ENCODE data around the gene SP2.

Gene SP2

DNA sequence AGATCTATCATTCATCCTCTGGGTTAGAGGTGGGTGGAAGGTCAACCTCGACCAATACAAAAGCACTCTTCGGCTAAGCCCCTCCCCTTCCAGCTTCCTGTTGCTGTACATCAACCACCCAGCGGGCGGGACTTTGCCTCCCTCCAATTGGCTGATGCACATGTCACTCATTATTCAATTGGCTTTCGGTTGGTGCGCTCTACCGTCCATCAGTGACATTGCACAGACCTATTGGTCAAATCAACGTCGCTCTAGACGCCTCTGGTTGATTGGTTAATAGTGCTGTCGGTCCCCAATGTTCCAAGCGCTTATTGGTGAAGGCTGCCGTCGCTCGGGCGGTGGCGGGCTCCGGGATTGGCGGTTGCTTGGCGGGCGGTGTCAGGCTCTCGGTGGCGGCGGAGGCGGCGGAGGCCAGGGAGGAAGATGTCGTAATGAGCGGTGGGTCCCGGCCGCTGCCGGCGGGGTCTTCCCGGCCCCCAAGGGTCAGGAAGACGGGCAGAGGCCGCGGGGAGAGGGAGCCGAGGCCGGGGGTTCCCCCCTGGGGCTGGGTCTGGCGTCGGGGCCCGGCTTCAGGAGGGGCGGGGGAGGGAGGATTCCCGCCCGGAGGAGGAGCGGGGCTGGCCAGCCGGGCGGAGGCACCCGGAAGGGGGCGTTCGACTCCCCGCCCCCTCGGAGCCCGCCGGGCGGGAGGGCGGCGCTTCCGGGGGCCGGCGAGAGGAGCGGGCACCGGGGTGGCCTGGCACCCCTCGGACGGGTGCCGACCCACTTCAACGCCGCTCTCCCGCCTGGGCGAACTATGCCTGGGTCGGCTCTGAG is at the start of gene SP2:
TSS of gene SP2 (plus strand) at position 381 of the 816 bp plus-strand sequence. CDS start at position 432, 51 bp downstream.
- DNase-seq = peak; percentile 100

GRCh38 chr17:47846716-47847340 is 49.2 kb upstream of the SP2 start:
- DNase-seq = no peak

DNA sequence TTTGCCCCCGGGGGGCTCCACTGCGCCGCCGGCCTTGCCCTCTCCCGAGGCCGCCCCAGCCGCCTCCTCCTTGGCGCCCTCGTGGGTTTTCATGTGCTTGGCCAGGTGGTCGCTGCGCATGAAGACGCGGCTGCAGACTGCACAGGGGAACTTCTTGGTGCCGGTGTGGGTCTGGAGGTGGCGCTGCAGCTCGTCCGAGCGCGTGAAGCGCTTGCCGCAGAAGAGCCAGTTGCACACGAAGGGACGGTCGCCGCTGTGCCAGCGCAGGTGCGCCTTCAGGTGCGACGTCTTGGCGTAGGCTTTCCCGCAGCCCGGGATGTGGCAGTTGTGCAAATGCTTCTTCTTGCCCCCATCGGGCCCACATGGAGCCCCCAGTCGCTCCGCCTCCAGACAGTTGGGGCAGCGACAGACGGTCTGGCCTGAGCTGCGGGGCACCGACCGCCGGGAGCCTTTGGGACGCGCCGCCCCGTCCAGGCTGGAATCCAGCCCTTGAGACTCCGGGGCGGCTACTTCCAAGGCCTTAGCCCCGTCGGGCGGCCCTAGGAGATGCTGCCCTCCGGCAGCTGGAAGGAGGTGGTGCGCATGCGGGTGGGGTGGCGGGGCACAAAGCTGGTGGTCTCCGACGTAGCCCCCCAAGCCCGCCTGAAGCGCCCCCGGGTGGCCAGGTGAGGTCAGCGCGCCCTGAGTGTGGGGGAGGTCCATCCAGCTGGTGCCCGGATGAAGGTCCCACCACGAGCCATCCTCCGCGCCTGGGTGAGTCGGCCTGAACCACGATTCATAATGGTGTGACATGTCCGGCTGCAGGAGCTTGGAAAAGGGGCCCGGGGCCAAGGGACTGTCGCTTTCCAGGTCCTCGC is 48.5 kb upstream of the SP2 start:
- DNase-seq = no peak

GRCh38 chr17:47848198-47848513 is 47.9 kb upstream of the SP2 start:
- DNase-seq = no peak

DNA sequence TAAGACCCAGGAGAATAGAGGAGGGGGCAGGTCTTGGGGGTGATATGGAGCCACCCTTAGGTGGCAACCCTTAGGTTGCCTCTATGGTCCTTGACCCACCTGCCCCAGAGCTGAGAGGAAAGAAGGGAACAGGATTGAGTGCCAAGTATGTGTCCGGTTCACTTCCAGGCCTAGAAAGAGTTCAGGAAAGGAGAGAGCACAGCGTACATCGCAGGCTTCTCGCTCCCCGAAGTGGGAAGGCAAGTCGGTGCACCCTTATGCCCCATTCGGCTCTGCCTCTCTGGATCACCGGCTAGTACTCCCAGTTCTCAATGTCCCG is 45.7 kb upstream of the SP2 start:
- no peak for DNase-seq

DNA sequence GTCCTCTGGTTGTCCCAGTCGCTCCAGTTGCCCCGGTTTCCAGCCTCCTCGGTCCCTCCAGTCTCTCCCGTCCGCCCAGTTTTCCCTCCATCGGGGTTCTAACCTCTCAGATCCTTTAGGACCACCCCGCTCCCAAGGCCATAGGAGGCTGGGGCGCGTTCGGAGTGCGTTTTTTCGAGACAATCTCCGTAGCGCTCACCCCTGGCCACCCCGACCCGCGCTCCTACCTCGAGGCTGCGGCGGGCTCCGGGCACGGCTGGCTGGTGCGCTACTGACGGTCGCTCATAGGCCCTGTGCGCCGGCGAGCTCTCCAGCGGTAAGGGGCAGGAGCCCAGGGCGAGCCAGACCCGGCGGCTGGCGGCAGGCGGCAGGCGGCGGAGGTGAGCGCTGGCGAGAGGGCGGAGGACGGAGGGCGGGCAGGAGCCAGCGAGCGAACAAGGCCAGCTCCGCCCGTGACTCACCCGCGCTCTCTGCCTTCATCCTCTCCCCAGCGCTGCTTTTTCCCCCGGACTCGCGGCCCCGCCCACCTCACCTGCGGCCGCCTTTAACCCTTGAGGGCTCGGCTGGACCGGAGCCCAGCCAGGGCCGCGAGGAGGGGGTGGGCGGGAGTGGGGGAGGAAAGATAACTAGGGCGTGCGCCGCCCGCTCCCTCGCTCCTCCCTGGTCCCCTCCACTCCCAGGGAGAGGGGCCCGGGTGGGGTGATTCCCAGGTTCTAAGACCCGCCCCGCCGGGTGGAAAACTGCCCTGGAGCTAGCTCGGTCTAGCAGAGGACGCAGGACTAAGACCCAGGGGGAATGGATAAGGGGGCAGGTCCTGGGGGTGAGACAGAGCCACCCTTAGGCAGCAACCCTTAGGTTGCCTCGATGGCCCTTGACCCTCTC is 45.1 kb upstream of the SP2 start, which contains the start of gene SP6:
TSS of gene SP6 (minus strand) at position 472 of the 882 bp plus-strand sequence. CDS start 2,734 bp downstream, outside the sequence.
- no peak for DNase-seq

DNA sequence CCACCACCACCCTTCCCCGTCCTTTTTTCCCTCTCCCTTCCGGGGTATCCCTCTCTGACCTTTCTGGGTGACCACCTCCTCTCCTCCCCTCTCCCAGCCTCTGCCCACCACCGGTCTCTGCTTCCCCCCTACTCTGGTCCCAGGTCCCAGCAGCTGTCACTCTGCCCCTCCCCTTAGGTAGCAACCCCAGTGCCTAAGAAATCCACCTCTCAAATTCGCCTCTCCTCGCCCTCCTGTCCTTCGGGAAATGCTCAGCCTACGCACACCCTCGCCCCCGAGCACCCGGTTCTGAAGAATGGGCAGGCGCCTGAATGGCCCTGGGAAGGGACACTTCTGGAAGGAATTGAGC is 44.3 kb upstream of the SP2 start:
- no peak for DNase-seq

DNA sequence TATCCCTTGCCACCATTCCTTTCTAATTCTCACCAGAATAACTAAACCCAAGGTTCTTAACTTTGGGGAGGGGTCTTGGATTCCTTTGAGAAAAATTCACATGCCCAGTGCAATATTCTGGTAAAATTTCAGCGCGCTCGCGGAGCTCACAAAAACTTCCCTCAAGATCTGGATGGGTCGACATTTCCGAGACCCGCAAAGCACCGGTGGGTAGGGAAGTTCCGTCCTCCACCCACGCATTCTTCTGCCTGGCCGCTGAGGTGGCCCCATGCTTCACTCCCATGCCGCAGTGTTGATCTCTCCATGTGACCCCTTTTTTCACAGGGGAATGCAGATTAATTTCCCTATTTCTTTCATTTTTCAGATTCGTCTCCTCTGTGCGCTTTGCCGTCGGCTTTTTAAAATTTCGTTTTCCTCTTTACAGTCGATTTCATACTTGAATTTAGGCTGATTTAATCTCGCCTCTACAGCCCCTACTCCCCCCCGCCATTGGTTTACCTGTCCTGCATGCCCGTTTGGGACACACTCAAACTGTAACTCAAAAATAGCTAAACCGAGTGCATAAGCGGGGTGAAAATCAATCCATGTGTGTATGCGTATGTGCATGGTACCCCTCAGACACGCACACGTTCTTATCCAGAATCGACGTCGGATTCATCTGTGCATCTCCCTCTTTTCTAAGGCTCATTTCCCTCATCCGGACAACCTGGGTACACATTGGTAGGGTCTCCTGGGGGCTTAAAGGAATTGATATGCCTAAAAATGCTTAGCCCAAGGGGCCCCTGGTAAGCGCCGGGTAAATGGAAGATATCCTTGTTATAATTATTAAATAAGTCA is 43.7 kb upstream of the SP2 start:
- DNase-seq = no peak

- no peak for DNase-seq
Observed at GRCh38 chr17:47853616-47854015, 42.4 kb upstream of the SP2 start.

DNA sequence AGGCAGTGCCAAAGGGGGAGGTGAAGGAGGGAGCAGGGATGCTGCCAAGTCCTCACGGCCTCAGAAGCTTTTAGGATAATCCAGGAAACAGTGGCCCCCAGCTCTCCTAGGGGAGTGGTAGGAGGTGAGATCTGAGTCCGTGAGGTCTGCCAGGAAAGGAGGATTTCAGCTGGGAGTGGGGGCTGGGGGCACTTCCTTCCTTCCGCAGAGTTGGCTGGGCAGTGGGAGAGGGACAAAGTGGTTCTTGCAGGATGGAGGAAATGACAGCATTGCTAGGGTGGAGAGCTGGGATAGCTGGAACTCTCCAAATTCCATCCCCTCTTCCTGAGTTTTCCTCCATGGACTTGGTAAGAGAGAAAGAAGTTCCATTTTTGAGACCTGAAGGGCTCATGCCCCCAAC is 40.3 kb upstream of the SP2 start:
- DNase-seq = no peak

DNA sequence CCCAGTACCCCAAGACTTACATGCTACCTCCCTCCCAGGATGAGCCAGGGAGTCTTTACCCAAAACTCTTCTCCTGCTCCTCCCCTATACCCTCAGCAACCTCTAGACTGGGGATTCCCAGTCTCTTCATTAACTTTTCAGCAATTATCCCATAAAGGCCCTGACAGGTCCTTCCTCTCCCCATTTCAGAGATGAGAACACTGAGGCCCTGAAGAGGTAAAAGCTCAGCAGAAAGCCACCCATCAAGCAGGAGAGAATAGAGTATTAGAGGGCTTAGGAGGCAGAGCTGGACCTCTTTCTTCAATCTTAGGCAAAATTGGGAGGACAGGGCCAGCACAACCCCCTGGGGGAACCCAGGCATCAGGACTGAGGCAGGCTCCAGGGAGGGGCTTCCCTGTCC is 39.2 kb upstream of the SP2 start:
- DNase-seq = no peak

- DNase-seq = no peak
Observed at GRCh38 chr17:47857551-47858455, 38.2 kb upstream of the SP2 start.

- no peak for DNase-seq
Observed at GRCh38 chr17:47860386-47860785, 35.6 kb upstream of the SP2 start.

- DNase-seq = no peak
Observed at GRCh38 chr17:47862621-47863440, 33.2 kb upstream of the SP2 start.

GRCh38 chr17:47864791-47865216 is 31.2 kb upstream of the SP2 start:
- DNase-seq = no peak

- no peak for DNase-seq
Observed at GRCh38 chr17:47866941-47867340, 29.1 kb upstream of the SP2 start.

DNA sequence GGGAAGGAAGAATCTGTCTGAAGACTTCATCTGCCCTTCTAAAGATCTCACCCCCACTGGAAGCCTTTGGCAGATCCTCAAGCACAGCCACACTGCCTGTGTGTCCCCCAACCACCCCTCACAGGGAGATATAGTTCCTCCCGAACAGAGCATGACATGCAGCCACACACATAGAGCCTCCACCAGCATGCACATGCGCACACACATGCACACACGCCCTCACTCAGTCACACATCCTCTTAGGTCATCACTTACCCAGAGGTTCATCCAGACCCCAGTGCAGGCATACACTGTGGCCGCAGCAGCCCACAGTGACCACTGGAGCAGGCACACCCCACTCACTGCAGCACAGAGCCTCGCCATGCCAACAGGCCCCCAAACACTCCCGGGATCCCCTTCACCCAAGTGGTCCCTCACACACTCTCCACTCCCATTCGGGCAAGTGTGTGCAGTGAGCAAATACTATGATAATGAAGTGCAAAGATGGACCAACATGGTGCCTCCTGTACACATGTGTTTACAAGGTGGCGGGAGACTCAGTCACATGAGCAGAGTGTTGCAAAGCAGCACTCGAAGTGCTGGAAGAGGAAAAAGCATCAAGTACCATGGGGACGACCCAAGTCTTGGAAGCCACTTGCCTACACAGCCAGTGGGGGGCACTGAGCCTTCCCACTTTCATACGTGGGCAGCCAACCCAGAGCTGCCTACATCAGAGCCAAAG is 28.1 kb upstream of the SP2 start:
- DNase-seq = no peak

- no peak for DNase-seq
Observed at GRCh38 chr17:47869114-47869513, 26.9 kb upstream of the SP2 start.

DNA sequence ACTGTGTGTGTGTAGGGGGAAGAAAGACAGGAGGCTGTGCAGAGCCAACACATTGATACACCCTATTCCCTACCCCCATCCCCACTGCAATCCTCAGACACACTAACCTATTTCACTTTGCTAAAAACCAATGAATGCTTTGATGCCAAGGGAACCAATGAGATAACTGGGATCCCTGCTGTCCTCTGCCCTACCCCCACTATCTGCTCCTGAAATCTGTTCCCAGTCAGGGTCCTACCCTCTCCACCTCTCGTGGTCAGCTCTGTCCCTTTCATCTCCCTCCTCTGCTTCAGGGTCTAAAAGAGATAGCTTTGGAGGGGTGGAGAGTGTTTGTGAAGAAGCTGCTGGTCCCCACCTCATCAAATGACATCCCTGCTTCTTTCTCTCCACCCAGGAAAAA is 26.0 kb upstream of the SP2 start:
- DNase-seq = no peak

Data from DMS 273 treated with DMSO at 0.1 percent for 48 hours (cell line).